Stimulated activated CD8-positive, alpha-beta memory T cell treated with anti-CD3 and anti-CD28 coated beads, Interleukin-15, amount 100 ng/mL, for 48 hours (primary cell): Measurements from ENCODE around the gene SLC2A9.

ENCODE experiments used
- DNase-seq, 2 donors: peaks; one replicate each; pipeline ENCODE4 v3.0.0-alpha.2; 2020; ENCODE audit warnings: low read depth in 2 of 2

The SLC2A9 gene

DNA sequence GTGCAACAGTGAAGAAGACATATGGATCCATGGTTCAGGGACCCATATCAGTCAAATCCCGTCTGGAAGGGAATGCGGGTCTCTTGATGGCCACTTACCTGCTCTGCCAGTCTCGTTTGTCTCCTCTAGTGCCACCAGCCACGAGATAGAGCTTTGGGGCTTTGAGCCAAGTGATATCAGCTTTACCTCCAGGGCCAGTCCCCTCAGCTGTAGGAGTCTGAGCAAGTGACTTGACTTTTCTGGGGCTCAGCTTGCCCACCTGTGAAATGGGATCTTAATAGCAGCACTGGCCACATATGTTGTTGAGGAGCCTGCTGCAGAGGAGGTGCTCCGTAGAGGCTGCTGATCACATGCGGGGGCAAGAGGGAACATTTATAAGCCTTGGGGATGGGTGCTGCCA is 1.2 kb downstream of the SLC2A9 start:
- no peak for DNase-seq

- no peak for DNase-seq
Measured at GRCh38 chr4:10019521-10020051, 1.7 kb downstream of the SLC2A9 start.

GRCh38 chr4:10018818-10019461 is 2.4 kb downstream of the SLC2A9 start:
- DNase-seq: peak; percentile 86

DNA sequence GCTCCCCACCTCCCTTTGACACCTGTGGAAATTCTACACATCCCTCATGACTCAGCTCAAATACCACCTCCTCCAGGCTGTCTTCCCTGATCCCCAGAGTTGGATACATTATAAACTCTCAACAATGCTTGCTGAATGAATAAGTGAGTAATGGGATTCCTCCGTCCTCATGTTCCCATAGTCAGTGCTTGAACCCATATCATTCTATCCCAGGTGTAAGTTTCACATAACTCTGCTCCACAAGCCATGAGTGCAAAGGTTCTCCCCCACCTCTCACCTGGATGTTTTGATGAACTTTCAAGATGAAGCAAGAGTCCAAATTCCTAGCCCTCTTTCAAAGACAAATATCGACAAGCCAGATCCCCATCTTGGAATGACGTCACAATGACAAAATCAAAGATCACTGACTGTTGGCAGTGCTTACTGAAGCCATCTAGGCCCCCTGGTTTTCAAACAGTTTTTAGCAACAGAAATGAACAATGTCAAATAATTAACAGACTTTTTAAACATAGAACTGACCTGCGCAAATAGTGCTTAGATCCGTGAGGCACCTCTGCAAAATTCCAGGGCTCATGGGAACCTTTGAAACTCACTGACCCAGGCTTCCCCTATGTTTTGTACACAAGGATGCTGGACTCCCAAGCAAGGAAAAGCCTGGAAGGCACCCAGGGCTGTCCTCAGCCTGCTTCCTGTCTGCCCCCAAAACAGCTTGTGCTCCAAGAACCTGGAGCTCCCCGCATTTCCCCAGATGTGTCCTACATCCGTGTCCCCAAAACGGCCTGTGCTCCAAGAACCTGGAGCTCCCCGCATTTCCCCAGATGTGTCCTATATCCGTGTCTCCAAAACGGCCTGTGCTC is 4.0 kb downstream of the SLC2A9 start:
- no peak for DNase-seq

GRCh38 chr4:10016169-10016568 is 5.1 kb downstream of the SLC2A9 start:
- DNase-seq: no peak

- DNase-seq: no peak
Measured at GRCh38 chr4:10015140-10015753, 6.0 kb downstream of the SLC2A9 start.

GRCh38 chr4:10013722-10014121 is 7.6 kb downstream of the SLC2A9 start:
- peak in 1 of 2 donors; percentile 16 for DNase-seq

- DNase-seq: no peak
Measured at GRCh38 chr4:10011885-10012284, 9.4 kb downstream of the SLC2A9 start.

DNA sequence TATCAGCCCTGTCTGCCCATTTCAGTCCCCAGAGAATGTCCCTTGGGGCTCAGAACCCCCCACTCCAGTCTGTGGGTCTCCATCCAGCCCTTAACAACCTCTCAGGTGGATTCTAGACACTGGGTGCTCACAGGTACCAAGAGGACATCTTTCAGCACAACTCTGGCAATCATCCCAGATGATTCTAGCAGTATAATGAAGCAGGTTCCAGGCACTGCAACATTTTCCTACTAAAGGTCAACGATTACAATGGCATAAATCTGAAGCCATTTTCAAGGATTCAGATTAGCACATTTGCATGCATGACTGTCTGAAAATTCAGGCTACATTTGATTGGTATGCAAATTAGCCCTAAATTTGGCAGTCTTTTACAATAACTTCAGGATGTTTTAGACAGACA is 10.0 kb downstream of the SLC2A9 start:
- no peak for DNase-seq

DNA sequence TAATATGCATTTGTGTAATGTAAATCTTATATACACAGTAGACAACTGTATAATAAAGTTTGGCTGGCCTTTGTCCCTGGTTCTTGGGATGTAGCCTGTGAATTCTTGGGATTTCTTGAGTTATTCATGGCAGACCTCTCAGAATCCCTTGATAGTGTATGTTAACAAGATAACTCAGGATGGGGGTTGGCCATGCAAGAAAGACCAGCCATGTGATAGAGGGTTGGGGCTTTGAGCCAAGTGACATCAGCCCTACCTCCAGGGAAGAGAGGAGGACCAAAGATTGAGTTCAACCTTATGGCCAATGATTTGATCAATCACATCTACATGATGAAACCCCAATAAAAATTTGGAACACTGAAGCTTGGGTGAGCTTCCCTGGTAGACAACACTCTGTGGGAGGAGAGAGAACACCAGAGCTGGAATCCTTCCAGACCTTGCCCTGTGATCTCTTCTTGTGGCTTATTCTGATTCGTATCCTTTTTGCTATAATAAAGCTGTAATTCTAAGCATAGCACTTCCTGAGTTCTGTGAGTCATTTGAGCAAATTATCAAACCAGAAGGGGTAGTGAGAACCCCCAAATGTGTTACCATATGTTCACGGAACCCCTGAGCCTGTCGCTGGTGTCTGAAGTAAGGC is 11.3 kb downstream of the SLC2A9 start:
- DNase-seq: no peak

DNA sequence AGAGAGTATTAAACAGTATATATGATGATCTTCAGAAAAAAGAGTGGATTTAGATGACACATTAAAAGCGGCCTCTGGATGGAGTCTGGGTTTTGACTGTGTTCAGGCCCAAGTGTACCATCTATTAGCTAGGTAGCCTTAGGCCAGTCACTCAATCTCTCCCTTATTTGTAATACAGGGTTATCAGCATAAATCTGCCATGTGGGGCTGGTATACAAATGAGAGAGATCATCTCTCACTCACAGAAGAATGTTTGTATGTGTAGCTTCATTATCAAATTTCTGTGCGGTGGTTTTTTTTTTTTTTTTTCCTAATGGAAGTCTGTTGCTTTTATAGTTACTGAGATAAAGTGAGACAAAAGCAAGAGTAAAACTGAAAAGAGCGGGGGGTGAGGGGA is 12.7 kb downstream of the SLC2A9 start:
- no peak for DNase-seq

DNA sequence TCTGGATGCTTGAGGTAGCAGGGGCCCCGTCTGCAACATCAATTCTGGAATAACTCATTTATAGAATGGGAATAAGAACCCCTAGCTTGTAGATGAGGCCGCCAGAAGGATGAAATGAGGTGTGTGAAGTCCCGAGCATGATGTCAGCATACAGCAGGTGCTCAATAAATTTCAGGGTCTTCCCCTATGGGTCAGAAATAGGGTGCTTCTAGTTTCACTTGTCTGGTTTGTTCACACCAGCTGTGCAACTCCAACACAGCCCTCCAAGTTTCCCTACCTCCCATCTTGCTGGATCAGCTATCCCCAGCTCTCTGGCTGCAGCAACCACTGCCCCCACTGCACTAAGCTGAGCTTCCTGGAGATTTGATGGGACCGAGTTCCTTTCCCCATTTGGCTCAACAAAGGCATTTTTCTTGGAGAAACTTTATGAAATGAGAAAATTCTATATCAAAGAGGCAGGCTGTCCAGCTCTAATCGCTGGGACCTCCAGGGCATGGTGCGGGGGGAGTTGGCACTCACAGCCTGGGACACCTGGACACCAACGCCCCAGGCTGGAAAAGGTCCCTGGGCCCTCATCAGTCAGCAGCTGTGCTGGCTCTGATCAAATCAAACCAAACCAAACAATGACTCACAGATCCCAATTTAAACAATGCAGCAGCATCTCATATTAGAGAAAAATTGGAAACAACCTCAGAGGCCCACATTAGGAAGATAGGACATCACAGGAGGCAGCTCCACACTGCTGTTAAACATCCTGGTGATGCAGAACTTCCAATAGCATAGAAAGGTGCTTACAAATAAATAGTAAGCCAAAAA is 13.3 kb downstream of the SLC2A9 start:
- DNase-seq: no peak

- no peak for DNase-seq
Measured at GRCh38 chr4:10007436-10007740, 13.9 kb downstream of the SLC2A9 start.

- DNase-seq: no peak
Measured at GRCh38 chr4:10006601-10007435, 14.5 kb downstream of the SLC2A9 start.

GRCh38 chr4:10006231-10006600 is 15.1 kb downstream of the SLC2A9 start:
- no peak for DNase-seq

DNA sequence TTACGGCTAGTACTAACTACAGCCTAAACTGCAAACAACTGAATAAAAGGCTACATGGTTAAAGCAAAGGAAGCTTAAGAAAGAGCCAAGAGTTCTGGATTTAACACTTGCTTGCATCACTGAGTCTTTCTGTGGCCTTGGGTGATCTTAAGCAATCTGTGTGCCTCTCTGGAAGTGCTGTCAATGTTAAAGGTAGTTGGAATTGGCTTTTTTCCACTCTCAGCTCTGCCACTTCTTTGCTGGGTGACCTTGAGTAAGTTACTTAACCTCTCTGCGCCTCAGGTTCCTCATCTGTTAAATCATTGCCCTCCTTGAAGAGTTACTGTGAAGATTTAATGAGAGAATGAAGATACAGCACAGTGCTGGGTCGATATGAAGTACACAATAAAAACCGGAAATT is 15.7 kb downstream of the SLC2A9 start:
- DNase-seq: no peak

DNA sequence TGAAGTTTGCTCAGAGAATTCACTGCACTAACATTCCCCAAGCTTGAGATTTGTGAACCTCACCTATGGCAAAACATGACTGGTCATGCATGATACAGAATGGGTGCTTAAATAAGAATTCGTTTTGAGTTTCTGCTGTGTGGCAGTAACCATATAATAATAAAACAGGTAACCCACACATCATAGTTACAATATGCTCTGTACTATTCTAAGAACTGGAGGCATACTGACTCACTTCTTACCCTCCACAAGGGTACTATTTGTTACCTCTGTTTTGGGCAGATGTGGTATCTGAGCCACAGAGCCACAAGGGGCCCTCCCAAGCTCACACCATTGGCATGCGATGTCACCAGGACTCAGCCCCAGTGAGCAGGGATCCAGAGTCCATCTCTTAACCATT is 17.6 kb downstream of the SLC2A9 start:
- peak; percentile 29 to 38 for DNase-seq

DNA sequence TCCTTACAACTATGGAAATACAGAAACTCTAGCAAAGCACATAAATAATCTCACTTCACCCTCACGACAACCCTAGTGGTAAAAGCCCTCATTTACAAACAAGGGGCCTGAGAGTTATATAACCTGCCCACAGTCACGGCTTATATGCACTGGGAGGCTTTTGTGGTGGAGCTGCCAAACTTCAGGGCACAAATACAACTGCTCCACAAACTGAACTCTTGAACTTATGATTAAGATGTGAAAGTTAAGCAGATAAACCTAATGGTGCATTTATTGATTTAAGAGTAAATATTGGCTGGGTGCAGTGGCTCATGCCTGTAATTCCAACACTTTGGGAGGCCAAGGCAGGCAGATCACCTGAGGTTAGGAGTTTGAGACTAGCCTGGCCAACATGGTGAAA is 19.0 kb downstream of the SLC2A9 start:
- no peak for DNase-seq

DNA sequence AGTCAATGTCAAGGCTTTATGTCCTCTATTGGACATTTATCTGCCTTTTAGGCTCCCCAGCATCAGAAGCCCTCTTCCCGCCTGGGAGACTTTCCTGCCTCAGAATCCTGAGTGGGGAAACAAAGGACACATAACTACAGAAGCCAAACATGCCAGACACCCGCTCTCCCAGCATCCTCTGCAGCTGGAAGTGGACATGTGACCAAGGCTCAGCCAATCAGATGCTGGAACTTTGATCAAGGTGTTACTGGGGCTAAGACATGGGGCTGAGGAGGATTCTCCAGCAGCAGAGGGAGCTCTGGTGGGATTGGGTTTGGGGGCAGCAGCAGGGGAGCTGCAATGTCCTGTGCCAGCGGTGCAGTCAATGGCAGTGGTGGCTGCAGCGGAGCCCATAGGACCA is 19.5 kb downstream of the SLC2A9 start:
- no peak for DNase-seq

- DNase-seq: no peak
Measured at GRCh38 chr4:9999956-10000561, 21.2 kb downstream of the SLC2A9 start.
